ENCODE measurements around the gene ATXN7L1. TPM values are rescaled to one million over a fixed set of nuclear protein-coding genes. Genes with fewer than 3 reads are reported as not detected.
"Not testable (repeated sequence)": the region's sequence is repeated elsewhere in the genome, so short reads cannot be mapped to it uniquely, and the experiment has no call there.

The ATXN7L1 gene
- total RNA-seq, 2 donors from 2014 or later, result 5.7 to 6.0 TPM

- no peak for DNase-seq
- intact Hi-C loops (cut with DNase I), result no loop called here
- ATAC-seq, result no peak
Observed at GRCh38 chr7:105792488-105793370, 83.7 kb downstream of the ATXN7L1 start.

- ATAC-seq (no peak), DNase-seq (no peak)
- intact Hi-C loops (cut with DNase I), result no loop called here
Observed at GRCh38 chr7:105791926-105792325, 84.5 kb downstream of the ATXN7L1 start.

DNA sequence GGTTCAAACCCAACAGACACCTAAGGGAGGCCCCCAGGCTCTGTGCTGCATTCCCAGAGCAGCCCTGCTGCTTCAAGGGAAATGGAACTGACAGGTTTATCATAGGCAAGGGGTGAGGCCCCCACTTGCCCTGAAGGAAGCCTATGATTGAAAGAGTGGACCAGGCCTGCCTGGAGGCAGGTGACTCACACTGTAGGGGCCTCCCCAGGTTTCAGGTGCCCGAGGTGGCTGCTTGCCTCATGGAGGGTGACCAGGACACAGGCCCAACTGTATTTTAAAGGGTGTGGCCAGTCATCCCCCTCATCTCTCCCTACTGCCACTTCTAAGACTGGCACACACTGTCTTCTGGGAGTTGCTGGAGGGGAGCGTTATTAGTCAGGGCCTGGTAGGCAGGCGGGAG lies 85.4 kb downstream of the ATXN7L1 start:
- ATAC-seq (no peak), DNase-seq (no peak)
- intact Hi-C loops (cut with DNase I), result no loop called here

DNA sequence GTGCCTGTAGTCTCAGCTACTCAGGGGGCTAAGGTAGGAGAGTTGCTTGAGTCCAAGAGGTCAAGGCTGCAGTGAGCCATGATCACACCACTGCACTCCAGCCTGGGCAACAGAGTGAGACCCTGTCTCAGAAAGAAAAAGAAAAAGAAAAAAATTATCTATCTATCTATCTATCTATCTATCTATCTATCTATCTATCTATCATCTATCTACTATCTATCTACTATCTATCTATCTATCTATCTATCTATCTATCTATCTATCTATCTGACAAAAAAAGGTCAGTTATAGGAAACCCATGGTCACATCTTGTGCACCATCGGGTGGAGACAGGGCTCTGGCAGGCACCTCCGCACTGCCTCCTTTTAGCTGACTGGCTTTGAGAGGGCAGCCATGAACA lies 85.9 kb downstream of the ATXN7L1 start:
- DNase-seq; ATAC-seq; intact Hi-C loops (cut with DNase I): not testable (repeated sequence)

DNA sequence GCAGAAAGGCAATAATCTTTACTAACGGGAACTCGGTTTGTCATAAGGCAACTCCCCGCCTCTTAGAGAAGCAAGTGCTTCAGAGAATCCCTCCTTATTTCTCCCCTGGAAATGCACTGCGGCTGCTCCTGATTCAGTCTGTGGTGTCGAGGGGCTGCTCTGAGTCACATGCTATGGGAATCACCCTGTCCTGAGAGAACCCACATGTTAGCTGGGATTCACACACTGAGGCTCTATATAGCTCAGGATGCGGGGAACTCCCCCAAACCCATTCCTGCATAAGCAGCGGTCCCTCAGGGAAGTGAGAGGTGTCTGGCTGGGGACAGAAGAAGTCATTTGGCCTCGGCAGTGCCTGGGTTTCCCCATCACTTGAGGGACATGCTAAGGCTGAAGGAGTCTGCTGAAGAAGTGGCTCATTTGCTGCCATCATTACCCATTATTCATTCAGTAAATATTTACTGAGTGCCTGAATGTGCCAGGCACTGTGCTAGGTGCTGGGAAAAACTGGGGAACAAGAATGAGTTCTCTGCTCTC lies 87.5 kb downstream of the ATXN7L1 start:
- intact Hi-C loops (cut with DNase I), result no loop called here
- ATAC-seq, result no peak

DNA sequence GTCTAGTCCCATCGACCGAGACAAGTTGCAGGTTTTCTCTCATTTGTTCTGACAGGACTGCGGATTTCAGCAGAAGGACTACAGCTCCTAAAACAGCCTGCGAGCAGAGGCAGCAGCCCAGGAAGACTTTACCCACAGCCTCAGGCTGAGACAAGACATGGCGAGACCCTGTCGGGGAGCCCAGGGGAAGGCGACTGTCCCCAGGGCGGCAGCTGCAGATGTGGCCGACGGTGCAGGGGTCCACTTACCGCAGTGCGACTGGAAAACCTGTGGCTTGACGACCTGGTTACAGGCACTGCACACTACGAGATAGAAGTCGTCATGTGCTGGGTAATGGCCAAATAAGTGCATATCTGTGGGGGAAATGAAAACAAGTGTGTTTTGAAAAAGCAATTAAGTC lies 88.0 kb downstream of the ATXN7L1 start:
- ATAC-seq, result no peak
- no peak for DNase-seq
- intact Hi-C loops (cut with DNase I), result no loop called here

More for the DNA sequence above, 87.5 kb downstream of the ATXN7L1 start:
- DNase-seq, result no peak

DNA sequence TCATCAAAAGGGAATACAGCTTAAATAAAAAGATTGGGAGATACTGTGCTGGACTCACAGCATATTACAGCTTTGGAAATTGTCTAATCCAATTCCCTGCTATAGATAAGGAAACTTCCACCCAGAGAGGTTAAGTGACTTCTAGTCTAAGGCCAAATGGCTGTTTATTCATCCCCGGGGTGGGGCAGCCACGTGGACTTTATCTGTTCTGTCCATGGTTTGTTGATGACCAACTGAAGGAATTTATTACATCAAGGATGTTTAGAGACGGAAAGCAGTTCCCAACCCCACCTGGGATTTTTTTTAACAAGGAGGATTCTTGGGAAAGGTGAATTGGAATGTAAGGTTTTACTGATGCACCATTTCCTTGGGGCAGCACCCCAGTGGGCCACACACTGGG lies 88.6 kb downstream of the ATXN7L1 start:
- no peak for DNase-seq
- no peak for ATAC-seq
- intact Hi-C loops (cut with DNase I), result no loop called here

GRCh38 chr7:105786520-105787470 lies 89.6 kb downstream of the ATXN7L1 start:
- DNase-seq (no peak), ATAC-seq (no peak)
- intact Hi-C loops (cut with DNase I), result no loop called here

DNA sequence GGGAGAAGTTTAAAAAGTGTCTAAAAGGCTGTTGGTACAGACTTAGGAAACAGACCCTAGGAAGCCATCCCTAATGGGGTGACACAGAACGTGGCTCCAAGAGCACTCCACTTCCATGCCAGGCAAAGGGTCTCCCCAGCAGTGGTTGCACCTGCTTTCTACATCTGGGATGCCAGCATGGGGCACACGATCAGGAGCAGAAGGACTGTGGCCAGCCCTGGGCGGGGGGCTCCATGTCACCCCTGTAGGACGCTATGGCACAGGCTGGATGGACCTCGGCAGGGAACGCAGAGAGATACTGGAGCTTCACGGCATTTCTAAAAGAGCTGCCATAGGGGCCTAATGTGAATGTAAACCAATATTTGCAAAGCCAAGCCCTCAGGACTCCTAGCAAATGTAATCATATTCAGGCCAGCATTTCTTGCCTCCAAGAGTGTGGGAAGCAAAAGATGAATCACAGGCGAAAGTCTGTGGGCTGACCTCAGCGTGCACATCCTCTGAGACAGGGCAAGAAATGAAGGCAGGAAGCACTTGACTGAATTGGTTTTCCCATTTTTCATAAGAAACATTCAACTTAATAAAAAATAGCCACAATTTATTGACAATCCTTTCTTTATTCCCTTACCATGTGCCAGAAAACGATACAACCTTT lies 93.9 kb downstream of the ATXN7L1 start:
- no peak for DNase-seq
- intact Hi-C loops (cut with DNase I), result no loop called here
- ATAC-seq, result peak in 1 of 2 donors; percentile 66

GRCh38 chr7:105779856-105780780 lies 96.3 kb downstream of the ATXN7L1 start:
- DNase-seq, result no peak
- intact Hi-C loops (cut with DNase I), result no loop called here
- no peak for ATAC-seq

DNA sequence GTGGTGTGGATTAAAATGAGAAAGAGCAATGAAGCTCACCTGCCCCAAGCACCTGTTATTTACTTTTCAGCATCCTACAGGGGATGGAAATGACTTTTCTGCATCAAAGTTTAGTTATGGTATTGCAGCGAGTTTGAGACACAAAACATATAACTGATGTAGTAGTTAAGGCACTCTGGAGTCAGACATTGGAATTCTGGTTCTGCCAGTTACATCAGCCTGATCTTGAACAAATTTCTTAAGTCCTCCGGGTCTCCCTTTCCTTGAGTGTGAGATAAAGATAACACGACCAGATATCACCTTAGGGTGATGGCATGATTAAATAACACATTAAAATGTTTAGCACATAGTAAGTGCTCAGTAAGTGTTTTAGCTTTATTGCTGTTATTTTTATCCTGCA lies 97.4 kb downstream of the ATXN7L1 start:
- ATAC-seq (no peak), DNase-seq (no peak)
- intact Hi-C loops (cut with DNase I), result no loop called here

DNA sequence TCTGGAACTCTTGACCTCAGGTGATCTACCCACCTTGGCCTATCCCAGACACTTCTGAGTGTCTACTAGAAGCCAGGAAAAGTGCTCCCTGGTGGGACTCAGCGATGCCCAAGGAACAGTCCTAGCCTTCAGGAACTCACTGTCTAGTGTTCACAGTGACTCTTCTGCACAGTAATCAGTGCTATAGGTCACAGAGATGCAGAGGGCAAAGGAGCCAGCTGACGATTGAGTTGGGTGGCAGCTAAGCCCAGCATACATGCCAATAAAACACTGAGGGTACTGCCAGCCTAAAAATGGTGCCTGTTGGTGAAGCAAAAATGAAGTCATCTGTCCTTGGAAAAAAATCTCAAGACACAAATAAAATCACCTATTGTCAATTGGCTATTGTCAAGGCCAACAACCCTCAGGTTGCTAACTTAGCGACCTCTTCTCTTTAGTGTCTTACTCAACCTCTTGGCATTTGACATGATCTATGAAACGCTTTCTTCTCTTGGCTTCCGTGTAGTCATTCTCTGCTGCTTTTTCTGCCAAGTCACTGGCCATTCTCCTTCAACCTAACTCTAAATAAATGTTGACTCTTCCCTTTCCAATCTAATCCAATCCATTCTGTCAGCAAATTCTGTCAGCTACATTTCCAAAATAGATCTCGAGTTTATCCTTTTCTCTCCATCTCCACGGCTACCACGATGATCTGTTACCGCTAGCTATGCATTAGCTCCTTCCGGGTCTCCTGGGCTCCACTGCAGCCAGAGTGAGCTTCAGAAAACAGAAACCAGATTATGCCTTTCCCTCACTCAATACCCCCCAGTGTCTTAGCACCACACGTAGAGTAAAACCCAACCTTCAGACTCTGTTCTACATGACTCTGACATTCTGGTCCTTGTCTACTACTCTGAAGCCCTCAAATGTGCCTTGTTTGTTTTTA lies 99.2 kb downstream of the ATXN7L1 start:
- ATAC-seq (no peak), DNase-seq (no peak)

DNA sequence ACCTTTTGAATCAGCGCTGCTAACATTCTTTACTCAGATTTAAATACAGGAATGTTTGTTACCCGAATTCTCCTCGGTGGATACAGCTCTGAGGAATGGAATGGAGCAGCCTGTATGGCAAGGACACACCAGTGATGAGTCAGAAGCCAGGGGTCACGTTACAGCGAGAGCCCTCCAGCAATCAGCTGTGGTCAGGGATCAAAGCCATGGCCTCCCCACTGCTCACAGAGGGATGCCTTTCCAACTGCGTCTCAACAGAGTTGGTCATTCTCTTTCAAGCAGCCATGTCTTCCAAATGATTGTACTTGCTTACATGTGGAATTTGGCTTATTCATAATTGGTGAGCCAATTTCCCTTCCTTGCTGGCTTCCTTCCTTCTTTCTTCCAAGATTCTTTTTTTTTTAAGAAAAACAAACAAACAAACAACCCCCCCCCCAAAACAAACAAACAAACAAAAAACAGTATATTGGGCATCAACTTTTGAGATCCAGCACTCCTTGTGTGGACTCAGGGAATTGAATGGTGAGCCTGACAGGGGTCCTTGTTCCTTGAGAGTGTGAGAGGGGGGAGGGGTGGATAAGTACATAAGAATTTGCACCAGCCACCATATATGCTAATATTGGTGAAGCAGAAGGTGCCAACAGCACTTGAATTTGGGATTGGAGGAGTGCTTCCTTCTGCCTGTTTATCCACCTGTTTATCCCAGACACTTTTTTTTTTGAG lies 100.2 kb downstream of the ATXN7L1 start:
- DNase-seq (peak; percentile 68), ATAC-seq (peak; percentile 84 to 96)
- intact Hi-C loops (cut with DNase I), result no loop called here

More for the DNA sequence above, 99.2 kb downstream of the ATXN7L1 start:
- intact Hi-C loops (cut with DNase I), result no loop called here

DNA sequence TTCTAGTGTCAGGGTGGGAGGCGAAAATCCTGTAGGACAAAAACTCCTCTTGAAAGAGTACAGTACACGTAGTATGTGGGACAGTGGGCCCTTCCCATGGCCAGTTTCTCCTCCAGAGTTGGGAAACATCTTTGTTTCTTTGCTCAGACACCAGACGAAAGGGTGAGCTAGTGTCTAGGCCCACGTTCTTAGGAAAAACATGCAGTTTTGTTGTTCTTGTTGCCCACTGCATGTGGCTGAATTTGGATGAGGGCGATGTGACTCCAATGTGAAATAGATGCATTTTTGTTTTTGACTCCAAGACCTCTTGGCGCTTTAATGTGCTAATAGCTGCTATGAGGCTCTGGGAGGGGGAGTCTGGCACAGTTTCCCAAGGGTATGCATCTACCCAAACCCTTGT lies 100.8 kb downstream of the ATXN7L1 start:
- peak in 1 of 2 donors; percentile 45 for ATAC-seq
- DNase-seq, result no peak
- intact Hi-C loops (cut with DNase I), result no loop called here

DNA sequence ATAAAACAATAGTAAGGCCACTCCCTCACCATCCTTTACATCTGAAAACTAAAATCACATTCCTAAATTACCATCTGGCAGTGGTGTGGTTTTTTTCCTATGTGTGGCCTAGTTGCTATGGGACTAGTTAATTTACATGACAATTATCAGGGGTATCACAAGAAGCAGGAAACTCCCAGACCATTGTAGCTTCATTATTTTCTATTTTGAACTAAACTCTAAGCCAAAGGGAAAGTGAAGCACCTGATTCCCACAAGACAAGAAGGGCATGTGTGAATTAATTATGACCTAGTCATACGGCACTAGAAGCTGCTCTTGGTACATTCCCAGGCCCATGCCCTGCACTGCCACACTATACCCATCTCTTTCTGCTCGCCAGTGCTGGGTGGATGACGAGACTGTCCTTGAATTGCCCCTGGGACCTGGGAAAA lies 103.4 kb downstream of the ATXN7L1 start:
- ATAC-seq (no peak), DNase-seq (no peak)
- intact Hi-C loops (cut with DNase I), result no loop called here

- DNase-seq (no peak), ATAC-seq (peak in 1 of 2 donors; percentile 60)
- intact Hi-C loops (cut with DNase I), result no loop called here
Observed at GRCh38 chr7:105769901-105770628, 106.3 kb downstream of the ATXN7L1 start.
